H1 (cell line): ENCODE data around the gene SCMH1. TPM values are rescaled to one million over a fixed set of nuclear protein-coding genes. Genes with fewer than 3 reads are reported as not detected.

Experiments
- EP300 ChIP-seq, 2 experiments: IDR thresholded peaks; 1 replicate in 1 of 2; 2 replicates in 1 of 2; pipeline ENCODE4 v1.6.1; 2011 to 2012; ENCODE audit warnings: low read depth in 2 of 2, low read length in 2 of 2, mild to moderate bottlenecking in 2 of 2, borderline replicate concordance in 1 of 2, inconsistent platforms in 1 of 2, moderate library complexity in 1 of 2
- KDM4A ChIP-seq: IDR thresholded peaks from one replicate; pipeline ENCODE4 v1.7.1; 2012; ENCODE audit warnings: low read depth, mild to moderate bottlenecking, moderate library complexity, low read length, inconsistent platforms; ENCODE audit not compliant: severe bottlenecking
- NRF1 ChIP-seq: IDR thresholded peaks from 2 replicates; pipeline ENCODE4 v1.6.1; 2011; ENCODE audit warnings: mild to moderate bottlenecking, low read depth, low read length, improper control_type of control experiment
- RXRA ChIP-seq: IDR thresholded peaks from 2 replicates; pipeline ENCODE4 v1.6.1; 2011; ENCODE audit warnings: low read depth, mild to moderate bottlenecking, low read length, moderate library complexity; ENCODE audit not compliant: insufficient read depth
- SP1 ChIP-seq: IDR thresholded peaks from 2 replicates; pipeline ENCODE4 v1.6.1; 2011; ENCODE audit warnings: low read depth, low read length
- YY1 ChIP-seq: IDR thresholded peaks from 2 replicates; pipeline ENCODE4 v1.6.1; 2011; ENCODE audit warnings: low read depth, mild to moderate bottlenecking, low read length
- ZNF274 ChIP-seq: IDR thresholded peaks from 2 replicates; pipeline ENCODE4 v1.7.0; 2012; ENCODE audit warnings: low read length, borderline replicate concordance; ENCODE audit errors: extremely low read depth
- polyA plus RNA-seq, 7 experiments: library from polyadenylated mRNA; depleted of rRNA in 3 of 7; stranded (reverse) in 5 of 7; unstranded in 2 of 7; fragments of >200 nt in 5 of 7; fragments of 200-250 nt in 2 of 7; gene quantifications; 1 replicate in 5 of 7; 2 replicates in 1 of 7; 4 replicates in 1 of 7; pipeline versions ENCODE4 v1.2.1 to v1.2.3, GENCODE V29; 2011 to 2013; ENCODE audit warnings: missing spikeins in 2 of 7, mixed read lengths in 2 of 7
- total RNA-seq: library from RNA; stranded (reverse); fragmentation: NEBNext Ultra II Directional; extraction: Animal tissue kit (Norgen Biotek cat#: 25700); gene quantifications from 2 replicates; pipeline ENCODE4 v1.2.1, GENCODE V29; 2021

Gene SCMH1
- total and polyA plus RNA-seq, 2 of the 8 experiments (the other 6 are each of a cell fraction or from before 2014, with no cell fraction given), result 16.6 to 30.7 TPM

DNA sequence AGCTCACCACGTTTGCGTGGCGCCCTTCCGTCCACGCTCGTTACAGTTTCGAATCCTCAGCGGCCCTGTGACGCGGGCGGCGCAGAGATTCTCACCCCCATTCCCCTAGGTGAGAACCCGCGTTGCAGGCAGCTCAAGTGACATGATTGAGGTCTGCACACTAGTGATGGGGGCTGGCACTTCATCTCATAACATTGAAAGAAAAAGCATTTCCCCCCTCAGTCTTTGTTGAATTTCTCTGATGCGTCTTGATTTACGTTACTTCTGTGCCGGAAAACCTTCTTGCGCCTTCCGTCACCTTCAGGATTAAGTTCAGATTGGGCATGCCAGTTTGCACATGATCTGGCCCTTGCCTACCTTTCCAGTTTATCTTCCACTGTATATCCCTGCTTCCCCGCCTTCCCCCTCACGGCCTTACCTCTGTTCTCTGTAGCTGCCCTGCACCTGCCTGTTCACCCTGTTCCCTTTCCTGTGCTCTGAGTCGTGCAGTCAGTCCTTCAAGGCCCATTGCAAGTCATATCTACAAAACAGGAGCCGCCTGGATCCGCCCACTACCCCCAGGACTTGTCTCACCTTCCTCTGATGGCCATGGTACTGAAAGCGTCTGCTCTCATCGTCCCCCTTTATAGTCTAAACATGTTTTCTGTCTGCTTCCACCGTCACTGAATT lies 261.5 kb downstream of the SCMH1 start (continued):
- TF ChIP-seq ZNF274 (no peak), NRF1 (no peak), YY1 (no peak), KDM4A (peak; percentile 6), SP1 (no peak), EP300 (IDR thresholded peaks at IDR 0.05; ENCODE audit: borderline replicate concordance in 1 of 2, low read depth in 2 of 2, low read length in 2 of 2) (no peak), RXRA (no peak)
